HK-2 (cell line): Measurements from ENCODE around the gene NDOR1.

ENCODE experiments used
- DNase-seq: peaks from one replicate; pipeline ENCODE4 v3.0.0-alpha.2; 2018; ENCODE audit not compliant: unreplicated experiment

The NDOR1 gene

GRCh38 chr9:137205126-137206069 lies at the start of gene NDOR1, which contains the start of gene TMEM203:
TSS of gene NDOR1 (plus strand) at chr9:137205700. CDS start at chr9:137205778, 78 bp downstream.
TSS of gene TMEM203 (minus strand) at chr9:137205648. CDS start at chr9:137205414, 234 bp downstream.
- peak; percentile 88 for DNase-seq

DNA sequence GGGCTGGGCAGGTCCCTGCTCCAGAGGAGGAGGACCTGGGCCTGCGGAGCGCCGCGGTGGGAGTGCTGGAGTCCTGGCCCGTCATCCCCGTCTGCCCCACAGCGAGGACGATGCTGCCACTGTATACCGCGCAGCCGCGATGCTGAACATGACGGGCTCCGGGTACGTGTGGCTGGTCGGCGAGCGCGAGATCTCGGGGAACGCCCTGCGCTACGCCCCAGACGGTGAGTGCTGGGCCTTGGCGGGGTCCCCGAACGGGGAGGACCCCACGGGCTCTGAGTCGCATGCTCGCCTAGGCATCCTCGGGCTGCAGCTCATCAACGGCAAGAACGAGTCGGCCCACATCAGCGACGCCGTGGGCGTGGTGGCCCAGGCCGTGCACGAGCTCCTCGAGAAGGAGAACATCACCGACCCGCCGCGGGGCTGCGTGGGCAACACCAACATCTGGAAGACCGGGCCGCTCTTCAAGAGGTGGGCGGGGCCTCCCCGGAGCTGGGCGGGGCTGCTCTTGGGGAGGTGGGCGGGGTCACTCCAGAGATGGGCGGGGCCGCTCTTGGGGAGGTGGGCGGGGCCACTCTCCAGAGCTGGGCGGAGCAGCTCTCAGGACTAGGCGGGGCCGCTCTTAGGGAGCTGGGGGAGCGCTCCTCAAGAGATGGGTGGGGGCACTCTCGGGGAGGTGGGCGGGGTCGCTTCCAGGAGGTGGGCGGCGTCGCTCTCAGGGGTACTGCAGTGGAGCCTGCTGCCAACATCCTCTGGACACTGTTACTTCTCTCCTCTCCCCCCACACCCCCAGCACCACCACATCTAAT lies 48.7 kb upstream of the NDOR1 start:
- DNase-seq, result peak; percentile 37

DNA sequence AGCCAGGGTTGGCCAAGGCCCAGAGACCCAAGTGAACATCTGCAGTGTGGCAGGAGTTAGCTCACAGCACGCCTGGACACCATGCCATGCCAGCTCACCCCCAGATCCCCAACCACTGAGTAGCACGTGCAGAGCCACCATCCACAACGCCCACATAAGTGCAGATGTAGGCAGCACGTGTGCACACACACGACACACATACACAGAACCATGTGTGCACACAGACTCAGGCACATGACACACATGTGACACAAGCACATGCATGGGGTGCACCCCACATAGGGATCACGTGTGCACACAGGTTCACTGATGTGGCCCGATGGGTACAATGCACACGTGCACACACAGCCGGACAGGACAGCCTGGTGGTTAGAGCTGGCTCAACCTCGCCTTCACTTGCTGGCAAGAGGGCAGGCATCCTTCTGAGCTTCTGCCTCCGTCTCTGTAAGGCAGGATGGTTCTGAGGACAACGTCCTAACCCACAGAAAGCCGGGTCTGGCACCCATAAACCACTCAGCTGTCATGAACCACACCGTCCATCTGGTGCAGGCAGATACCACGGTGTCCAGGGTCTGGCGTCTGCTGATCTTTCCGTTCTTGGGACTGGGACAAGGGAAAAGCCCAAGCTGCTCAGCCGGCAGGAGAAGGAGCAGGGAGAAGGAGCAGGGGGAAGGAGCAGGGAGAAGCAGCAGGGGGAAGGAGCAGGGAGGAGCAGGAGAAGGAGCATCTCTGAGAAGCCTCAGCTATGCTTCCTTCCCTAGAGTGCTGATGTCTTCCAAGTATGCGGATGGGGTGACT lies 47.7 kb upstream of the NDOR1 start:
- DNase-seq, result no peak

GRCh38 chr9:137158625-137159024 lies 46.9 kb upstream of the NDOR1 start:
- no peak for DNase-seq

DNA sequence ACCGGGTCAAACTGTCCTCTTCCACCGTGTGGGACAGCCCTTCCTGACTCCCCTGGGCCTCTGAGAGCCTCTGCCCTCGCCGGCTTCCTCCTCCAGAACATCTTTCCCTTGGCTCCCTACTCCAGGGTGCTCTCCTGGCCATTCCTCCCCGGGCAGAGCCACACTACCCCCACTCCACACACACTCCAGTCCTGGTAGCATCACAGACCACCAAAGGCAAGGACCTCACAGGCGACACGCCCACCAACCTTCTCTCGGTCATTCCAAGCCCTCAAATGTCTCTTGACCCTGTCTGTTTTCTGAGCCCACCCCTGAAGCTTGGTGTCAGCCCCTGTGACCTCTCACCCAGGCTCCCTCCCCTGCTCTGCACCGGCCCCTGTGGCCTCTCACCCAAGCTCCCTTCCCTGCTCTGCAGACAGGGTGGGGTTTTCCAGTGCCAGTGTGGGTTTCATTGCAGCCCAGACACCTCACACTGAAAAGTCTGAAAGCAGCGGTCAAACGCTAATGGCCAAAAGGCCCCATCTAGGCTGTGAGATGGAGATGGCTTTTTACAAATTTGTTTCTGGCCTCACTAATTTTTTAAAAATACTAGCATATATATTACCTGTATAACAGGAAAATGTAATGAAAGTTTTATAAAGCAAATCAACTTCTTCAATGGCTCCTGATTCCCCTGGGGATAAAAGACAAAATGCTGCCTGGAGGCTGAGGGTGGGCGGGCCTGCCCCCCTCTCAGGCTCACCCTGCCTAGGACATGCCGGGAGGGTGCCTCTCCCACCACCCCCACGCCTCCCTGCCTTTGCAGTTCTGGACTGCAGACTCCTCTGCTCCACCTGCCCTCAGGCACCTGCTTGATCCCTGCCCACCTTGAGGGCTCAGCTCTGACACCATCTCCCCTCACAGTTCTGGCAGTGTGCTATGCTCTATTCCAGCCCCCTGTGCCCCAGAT lies 46.1 kb upstream of the NDOR1 start:
- no peak for DNase-seq

DNA sequence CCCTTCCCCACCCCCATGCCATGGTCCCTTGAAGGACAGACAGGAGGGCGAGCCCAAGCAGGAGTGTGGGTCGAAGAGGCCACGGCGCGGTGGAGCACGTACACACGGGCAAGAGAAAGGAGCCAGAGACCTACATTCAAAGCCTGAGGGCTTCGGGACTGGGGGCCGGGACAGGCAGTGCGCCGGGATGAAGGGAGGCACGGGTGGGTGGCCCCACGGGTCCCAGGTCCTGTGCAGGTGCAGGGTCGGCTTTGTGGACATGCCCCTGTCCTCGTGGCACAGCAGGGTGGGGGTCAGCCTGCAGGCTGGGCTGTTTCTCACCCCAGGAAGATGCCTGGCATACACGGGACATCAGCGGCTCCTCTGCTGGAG lies 45.5 kb upstream of the NDOR1 start:
- no peak for DNase-seq

DNA sequence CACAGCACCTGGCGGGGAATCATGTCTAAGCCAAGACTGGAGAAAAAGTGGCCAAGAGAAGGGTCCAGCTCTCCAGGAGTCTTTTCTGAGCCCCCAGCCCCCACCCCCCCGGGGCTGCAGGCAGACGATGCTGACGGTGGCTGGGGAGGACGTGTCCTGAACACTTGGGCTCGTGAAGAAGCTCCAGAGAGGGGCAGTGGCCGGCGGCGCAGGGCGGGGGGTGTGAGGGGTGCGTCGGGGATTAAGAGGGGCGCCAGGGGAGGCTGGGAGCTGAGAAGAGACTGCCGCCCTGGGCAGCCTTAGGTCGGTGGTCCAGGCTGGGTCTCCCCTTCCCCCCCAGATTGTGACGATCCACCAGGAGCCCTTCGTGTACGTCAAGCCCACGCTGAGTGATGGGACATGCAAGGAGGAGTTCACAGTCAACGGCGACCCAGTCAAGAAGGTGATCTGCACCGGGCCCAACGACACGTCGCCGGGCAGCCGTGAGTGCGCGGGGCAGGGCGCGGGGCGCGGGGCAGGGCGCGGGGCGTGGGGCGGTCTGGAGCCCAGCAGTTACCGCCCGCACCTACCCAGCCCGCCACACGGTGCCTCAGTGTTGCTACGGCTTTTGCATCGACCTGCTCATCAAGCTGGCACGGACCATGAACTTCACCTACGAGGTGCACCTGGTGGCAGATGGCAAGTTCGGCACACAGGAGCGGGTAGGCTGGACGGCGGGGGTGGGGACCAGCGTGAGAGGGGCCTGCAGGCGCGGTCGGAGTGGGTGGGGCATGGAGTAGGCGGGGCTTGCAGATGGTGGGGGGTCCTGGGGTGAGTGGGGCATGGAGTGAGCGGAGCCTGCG lies 44.6 kb upstream of the NDOR1 start:
- DNase-seq, result no peak

DNA sequence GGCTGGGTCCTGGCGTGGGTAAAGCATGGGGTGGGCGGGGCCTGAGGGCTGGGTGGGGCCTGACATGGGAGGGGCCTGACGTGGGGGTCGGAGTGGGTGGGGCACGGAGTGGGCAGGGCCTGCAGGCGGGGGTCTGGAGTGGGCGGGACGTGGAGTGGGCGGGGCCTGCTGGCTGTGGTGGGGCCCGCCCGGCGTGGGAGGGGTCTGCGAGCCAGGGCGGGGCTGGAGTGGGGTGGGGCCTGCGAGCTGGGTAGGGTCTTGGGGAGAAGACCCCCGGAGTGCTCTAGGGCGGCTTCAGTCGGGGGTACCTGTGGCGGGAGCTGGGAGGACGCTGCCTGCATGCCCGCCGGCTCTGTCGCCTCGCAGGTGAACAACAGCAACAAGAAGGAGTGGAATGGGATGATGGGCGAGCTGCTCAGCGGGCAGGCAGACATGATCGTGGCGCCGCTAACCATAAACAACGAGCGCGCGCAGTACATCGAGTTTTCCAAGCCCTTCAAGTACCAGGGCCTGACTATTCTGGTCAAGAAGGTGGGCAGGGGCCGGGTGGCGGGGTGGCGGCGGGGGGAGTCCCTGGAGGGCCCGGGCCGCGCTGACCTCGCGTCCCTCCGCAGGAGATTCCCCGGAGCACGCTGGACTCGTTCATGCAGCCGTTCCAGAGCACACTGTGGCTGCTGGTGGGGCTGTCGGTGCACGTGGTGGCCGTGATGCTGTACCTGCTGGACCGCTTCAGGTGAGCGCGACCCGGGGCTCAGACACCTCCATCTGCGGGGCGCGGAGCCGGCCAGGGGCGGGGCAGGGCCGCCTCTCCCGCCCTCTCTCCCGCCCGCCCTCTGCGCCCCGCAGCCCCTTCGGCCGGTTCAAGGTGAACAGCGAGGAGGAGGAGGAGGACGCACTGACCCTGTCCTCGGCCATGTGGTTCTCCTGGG lies 43.7 kb upstream of the NDOR1 start:
- no peak for DNase-seq

DNA sequence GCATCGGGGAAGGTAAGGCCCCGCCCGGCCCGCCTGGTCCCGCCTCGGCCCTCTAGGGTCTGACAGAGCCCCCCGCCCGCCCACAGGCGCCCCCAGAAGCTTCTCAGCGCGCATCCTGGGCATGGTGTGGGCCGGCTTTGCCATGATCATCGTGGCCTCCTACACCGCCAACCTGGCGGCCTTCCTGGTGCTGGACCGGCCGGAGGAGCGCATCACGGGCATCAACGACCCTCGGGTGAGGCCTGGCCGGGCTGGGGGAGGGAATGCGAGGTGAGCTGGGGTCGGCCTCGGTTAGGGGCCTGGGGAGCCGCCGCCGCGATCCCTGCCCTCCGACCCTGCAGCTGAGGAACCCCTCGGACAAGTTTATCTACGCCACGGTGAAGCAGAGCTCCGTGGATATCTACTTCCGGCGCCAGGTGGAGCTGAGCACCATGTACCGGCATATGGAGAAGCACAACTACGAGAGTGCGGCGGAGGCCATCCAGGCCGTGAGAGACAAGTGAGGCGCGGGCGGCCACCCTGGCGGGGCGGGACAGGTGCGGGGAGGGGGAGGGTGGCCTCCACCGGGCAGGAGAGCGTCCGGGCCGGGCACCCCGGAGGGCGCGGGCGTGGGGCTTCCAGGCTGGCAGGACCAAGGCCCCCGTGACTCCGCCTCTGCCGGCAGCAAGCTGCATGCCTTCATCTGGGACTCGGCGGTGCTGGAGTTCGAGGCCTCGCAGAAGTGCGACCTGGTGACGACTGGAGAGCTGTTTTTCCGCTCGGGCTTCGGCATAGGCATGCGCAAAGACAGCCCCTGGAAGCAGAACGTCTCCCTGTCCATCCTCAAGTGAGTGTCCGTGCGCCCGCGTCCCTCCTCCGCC lies 42.8 kb upstream of the NDOR1 start:
- peak; percentile 49 for DNase-seq

DNA sequence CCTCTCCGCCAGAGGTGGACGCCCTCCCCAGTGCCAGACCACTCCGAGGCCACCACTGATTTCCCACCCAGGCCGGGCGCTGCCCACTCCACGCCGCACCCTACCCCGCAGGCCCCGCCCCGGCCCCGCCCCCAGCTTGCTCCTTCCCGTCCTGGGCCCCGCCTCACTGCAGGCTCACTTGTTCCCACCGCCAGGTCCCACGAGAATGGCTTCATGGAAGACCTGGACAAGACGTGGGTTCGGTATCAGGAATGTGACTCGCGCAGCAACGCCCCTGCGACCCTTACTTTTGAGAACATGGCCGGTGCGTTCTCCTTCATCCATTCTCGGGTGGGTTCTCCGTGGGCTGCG lies 42.2 kb upstream of the NDOR1 start:
- peak; percentile 24 for DNase-seq

DNA sequence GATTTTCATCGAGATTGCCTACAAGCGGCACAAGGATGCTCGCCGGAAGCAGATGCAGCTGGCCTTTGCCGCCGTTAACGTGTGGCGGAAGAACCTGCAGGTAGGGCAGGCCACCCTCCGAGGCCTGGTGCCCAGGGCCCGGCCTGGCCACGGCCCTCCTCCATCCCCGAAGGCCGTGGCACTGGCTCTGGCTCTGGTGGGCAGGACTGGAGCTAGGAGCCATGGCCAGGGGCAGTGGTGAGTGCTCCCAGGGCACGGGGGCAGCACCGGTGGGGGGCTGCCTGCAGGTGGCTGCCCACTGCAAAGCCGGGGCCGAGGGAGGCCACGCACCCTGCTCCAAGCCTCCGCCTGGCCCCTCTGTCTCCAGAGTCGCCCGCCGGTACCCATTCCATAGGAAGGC lies 41.7 kb upstream of the NDOR1 start:
- DNase-seq, result no peak

GRCh38 chr9:137164370-137165249 lies 40.9 kb upstream of the NDOR1 start:
- no peak for DNase-seq

- no peak for DNase-seq
These were observed 40.2 kb upstream of the NDOR1 start for GRCh38 chr9:137165250-137165836.

DNA sequence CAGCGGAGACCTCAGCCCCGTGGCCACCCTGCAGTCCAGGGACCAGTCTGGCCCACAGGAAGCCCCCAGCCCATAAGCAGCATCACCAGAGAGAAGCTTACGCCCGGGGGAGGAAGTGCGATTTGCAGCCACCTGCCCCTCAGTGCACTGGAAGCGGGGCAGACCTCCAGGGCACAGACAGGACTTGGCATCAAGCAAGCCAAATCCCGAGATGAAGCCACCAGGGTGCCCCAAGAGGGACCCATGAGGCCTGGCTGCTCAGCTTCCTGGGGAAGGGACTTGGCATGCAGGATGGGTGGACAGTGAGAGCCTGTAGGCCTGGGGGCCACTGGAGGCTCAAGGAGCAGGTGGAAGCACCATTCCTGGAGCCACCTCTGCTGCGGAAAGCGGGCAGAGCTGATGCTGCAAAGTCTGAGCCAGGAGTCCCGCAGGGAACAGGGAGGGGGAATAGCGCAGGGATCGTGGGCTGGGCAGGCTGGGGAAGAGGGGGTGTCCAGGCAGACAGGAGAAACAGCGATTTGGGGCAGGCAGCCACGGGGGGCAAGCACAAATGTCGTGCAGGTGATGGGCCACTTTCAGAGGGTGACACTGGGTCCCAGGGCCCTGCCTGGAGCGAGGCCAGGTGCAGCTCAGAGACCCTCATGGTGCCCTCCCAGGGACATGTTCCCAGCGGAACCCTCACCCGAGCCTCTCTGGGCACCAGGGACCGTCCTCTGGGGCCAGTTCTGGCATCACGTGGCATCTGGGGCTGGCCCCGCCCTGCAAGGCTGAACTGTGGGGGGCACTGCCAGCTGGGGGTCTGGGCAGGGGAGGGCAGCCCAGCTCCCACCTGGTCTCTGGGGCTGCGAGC lies 38.9 kb upstream of the NDOR1 start:
- no peak for DNase-seq

DNA sequence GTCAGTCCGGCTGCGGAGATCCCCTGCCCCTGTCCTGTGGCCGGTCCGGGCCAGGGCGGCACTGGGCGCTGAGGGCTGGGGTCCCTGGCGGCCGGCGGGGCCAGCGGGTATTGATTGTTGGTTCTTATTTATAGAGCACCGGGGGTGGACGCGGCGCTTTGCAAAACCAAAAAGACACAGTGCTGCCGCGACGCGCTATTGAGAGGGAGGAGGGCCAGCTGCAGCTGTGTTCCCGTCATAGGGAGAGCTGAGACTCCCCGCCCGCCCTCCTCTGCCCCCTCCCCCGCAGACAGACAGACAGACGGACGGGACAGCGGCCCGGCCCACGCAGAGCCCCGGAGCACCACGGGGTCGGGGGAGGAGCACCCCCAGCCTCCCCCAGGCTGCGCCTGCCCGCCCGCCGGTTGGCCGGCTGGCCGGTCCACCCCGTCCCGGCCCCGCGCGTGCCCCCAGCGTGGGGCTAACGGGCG lies 38.2 kb upstream of the NDOR1 start:
- DNase-seq, result no peak
